Activated CD8-positive, alpha-beta memory T cell treated with anti-CD3 and anti-CD28 coated beads for 4 hours (primary cell): ENCODE results near the gene KCNE4.

Experiments
- DNase-seq, 2 donors: peaks; one replicate each; pipeline ENCODE4 v3.0.0-alpha.2; 2020; ENCODE audit warnings: low read depth in 2 of 2

The KCNE4 gene

GRCh38 chr2:223051693-223052289 lies at the start of gene KCNE4:
TSS of gene KCNE4 (plus strand) at chr2:223052190. CDS start at chr2:223052831, 641 bp downstream.
- DNase-seq = no peak

- DNase-seq = no peak
Measured at GRCh38 chr2:223003191-223003590, 48.8 kb upstream of the KCNE4 start.

GRCh38 chr2:223005496-223005895 lies 46.5 kb upstream of the KCNE4 start:
- no peak for DNase-seq

- no peak for DNase-seq
Measured at GRCh38 chr2:223007531-223007930, 44.5 kb upstream of the KCNE4 start.

GRCh38 chr2:223008162-223008561 lies 43.8 kb upstream of the KCNE4 start:
- DNase-seq = no peak

- DNase-seq = no peak
Measured at GRCh38 chr2:223008956-223009355, 43.0 kb upstream of the KCNE4 start.

- no peak for DNase-seq
Measured at GRCh38 chr2:223010641-223011040, 41.3 kb upstream of the KCNE4 start.

GRCh38 chr2:223012291-223012690 lies 39.7 kb upstream of the KCNE4 start:
- no peak for DNase-seq

GRCh38 chr2:223019390-223019930 lies 32.5 kb upstream of the KCNE4 start:
- DNase-seq = no peak

- no peak for DNase-seq
Measured at GRCh38 chr2:223019987-223020717, 31.8 kb upstream of the KCNE4 start.

GRCh38 chr2:223020971-223021675 lies 30.9 kb upstream of the KCNE4 start:
- no peak for DNase-seq

GRCh38 chr2:223026357-223027110 lies 25.5 kb upstream of the KCNE4 start:
- no peak for DNase-seq

GRCh38 chr2:223027442-223027841 lies 24.5 kb upstream of the KCNE4 start:
- DNase-seq = no peak

- DNase-seq = no peak
Measured at GRCh38 chr2:223029287-223029686, 22.7 kb upstream of the KCNE4 start.

GRCh38 chr2:223032187-223033142 lies 19.5 kb upstream of the KCNE4 start:
- no peak for DNase-seq

- DNase-seq = no peak
Measured at GRCh38 chr2:223034221-223034975, 17.6 kb upstream of the KCNE4 start.

- DNase-seq = no peak
Measured at GRCh38 chr2:223036790-223037444, 15.1 kb upstream of the KCNE4 start.

- DNase-seq = no peak
Measured at GRCh38 chr2:223037445-223037800, 14.6 kb upstream of the KCNE4 start.

GRCh38 chr2:223039618-223040017 lies 12.4 kb upstream of the KCNE4 start:
- no peak for DNase-seq

GRCh38 chr2:223040527-223040926 lies 11.5 kb upstream of the KCNE4 start:
- no peak for DNase-seq
